ENCODE results near the gene NFATC4. TPM values are rescaled to one million over a fixed set of nuclear protein-coding genes. Genes with fewer than 3 reads are reported as not detected.
"Not testable (repeated sequence)": the region's sequence is repeated elsewhere in the genome, so short reads cannot be mapped to it uniquely, and the experiment has no call there.

NFATC4 gene
- total RNA-seq, 2 donors from 2014 or later, result not detected

- Mint-ChIP-seq H3K4me1 (ENCODE audit: low read depth in 2 of 2) (peaks cover 21 to 26% of the 10 kb centered on the region in 2 donors), H3K4me3 (no peak overlapping the region)
- no peak for ATAC-seq
Measured at GRCh38 chr14:24366413-24366720, 1.6 kb upstream of the NFATC4 start.

GRCh38 chr14:24366721-24367513 is 1.1 kb upstream of the NFATC4 start:
- Mint-ChIP-seq H3K36me3 (no peaks in the 10 kb centered on the region), H3K27me3 (peaks cover 34 to 45% of the 10 kb centered on the region in 2 donors), H3K4me1 (ENCODE audit: low read depth in 2 of 2) (peaks cover 21 to 26% of the 10 kb centered on the region in 2 donors), H3K4me3 (peak overlapping the region; percentile 54), H3K9me3 (no peaks in the 10 kb centered on the region), H3K27ac (no peak overlapping the region)
- ATAC-seq (peak; percentile 34 to 64), DNase-seq (ENCODE audit: low spot score) (no peak)

More at GRCh38 chr14:24366413-24366720, 1.6 kb upstream of the NFATC4 start:
- no peaks in the 10 kb centered on the region for H3K36me3 Mint-ChIP-seq
- no peaks in the 10 kb centered on the region for H3K9me3 Mint-ChIP-seq
- DNase-seq (ENCODE audit: low spot score), result no peak
- peaks cover 37 to 51% of the 10 kb centered on the region in 2 donors for H3K27me3 Mint-ChIP-seq
- no peak overlapping the region for H3K27ac Mint-ChIP-seq

GRCh38 chr14:24368212-24368561 is 203 bp downstream of the NFATC4 start:
- Mint-ChIP-seq H3K27ac (no peak overlapping the region), H3K4me3 (peak overlapping the region; percentile 54), H3K36me3 (no peaks in the 10 kb centered on the region), H3K27me3 (peaks cover 31 to 38% of the 10 kb centered on the region in 2 donors), H3K4me1 (ENCODE audit: low read depth in 2 of 2) (peaks cover 21 to 26% of the 10 kb centered on the region in 2 donors), H3K9me3 (no peaks in the 10 kb centered on the region)
- no peak for ATAC-seq
- no peak for DNase-seq (ENCODE audit: low spot score)

GRCh38 chr14:24368562-24369252 is 723 bp downstream of the NFATC4 start:
- Mint-ChIP-seq H3K4me1 (ENCODE audit: low read depth in 2 of 2) (peaks cover 21 to 26% of the 10 kb centered on the region in 2 donors), H3K36me3 (no peaks in the 10 kb centered on the region), H3K27me3 (peaks cover 30 to 36% of the 10 kb centered on the region in 2 donors), H3K4me3 (peak overlapping the region; percentile 60), H3K27ac (no peak overlapping the region), H3K9me3 (no peaks in the 10 kb centered on the region)
- DNase-seq (ENCODE audit: low spot score) (no peak), ATAC-seq (peak in 1 of 2 donors; percentile 25)

GRCh38 chr14:24369463-24369862 is 1.5 kb downstream of the NFATC4 start:
- Mint-ChIP-seq H3K36me3 (no peaks in the 10 kb centered on the region), H3K4me1 (ENCODE audit: low read depth in 2 of 2) (peaks cover 21 to 26% of the 10 kb centered on the region in 2 donors), H3K27ac (no peak overlapping the region), H3K9me3 (no peaks in the 10 kb centered on the region), H3K27me3 (peaks cover 30 to 36% of the 10 kb centered on the region in 2 donors), H3K4me3 (peak overlapping the region; percentile 60)
- ATAC-seq (no peak), DNase-seq (ENCODE audit: low spot score) (no peak)

GRCh38 chr14:24369907-24370687 is 2.1 kb downstream of the NFATC4 start:
- Mint-ChIP-seq H3K4me3 (no peak overlapping the region), H3K27ac (no peak overlapping the region), H3K9me3 (no peaks in the 10 kb centered on the region), H3K27me3 (peaks cover 27 to 31% of the 10 kb centered on the region in 2 donors), H3K4me1 (ENCODE audit: low read depth in 2 of 2) (peaks cover 20 to 23% of the 10 kb centered on the region in 2 donors), H3K36me3 (no peaks in the 10 kb centered on the region)
- ATAC-seq, result no peak
- no peak for DNase-seq (ENCODE audit: low spot score)

- Mint-ChIP-seq H3K9me3 (no peaks in the 10 kb centered on the region), H3K4me3 (no peak overlapping the region), H3K36me3 (no peaks in the 10 kb centered on the region), H3K4me1 (ENCODE audit: low read depth in 2 of 2) (peaks cover 13 to 17% of the 10 kb centered on the region in 2 donors), H3K27me3 (peaks cover 21 to 24% of the 10 kb centered on the region in 2 donors), H3K27ac (no peak overlapping the region)
- ATAC-seq (no peak), DNase-seq (ENCODE audit: low spot score) (no peak)
Measured at GRCh38 chr14:24370748-24371147, 2.8 kb downstream of the NFATC4 start.

GRCh38 chr14:24371605-24372004 is 3.6 kb downstream of the NFATC4 start:
- H3K36me3 Mint-ChIP-seq; H3K9me3 Mint-ChIP-seq; DNase-seq (ENCODE audit: low spot score); H3K4me3 Mint-ChIP-seq; H3K27ac Mint-ChIP-seq; ATAC-seq: not testable (repeated sequence)
- Mint-ChIP-seq H3K27me3 (peaks cover 18 to 19% of the 10 kb centered on the region in 2 donors), H3K4me1 (ENCODE audit: low read depth in 2 of 2) (peaks cover 10 to 13% of the 10 kb centered on the region in 2 donors)

GRCh38 chr14:24372701-24373416 is 4.9 kb downstream of the NFATC4 start:
- Mint-ChIP-seq H3K27me3 (peaks cover 8% of the 10 kb centered on the region in 2 donors), H3K4me3 (no peak overlapping the region), H3K9me3 (no peaks in the 10 kb centered on the region), H3K36me3 (no peaks in the 10 kb centered on the region), H3K4me1 (ENCODE audit: low read depth in 2 of 2) (peaks cover 0 to 4% of the 10 kb centered on the region in 2 donors), H3K27ac (no peak overlapping the region)
- DNase-seq (ENCODE audit: low spot score), result no peak
- ATAC-seq, result no peak

GRCh38 chr14:24376448-24377070 is 8.6 kb downstream of the NFATC4 start:
- no peak for DNase-seq (ENCODE audit: low spot score)
- Mint-ChIP-seq H3K4me1 (ENCODE audit: low read depth in 2 of 2) (no peaks in the 10 kb centered on the region), H3K4me3 (no peak overlapping the region), H3K9me3 (no peaks in the 10 kb centered on the region), H3K36me3 (no peaks in the 10 kb centered on the region), H3K27ac (no peak overlapping the region), H3K27me3 (peaks cover 0 to 4% of the 10 kb centered on the region in 2 donors)
- no peak for ATAC-seq

- Mint-ChIP-seq H3K9me3 (no peaks in the 10 kb centered on the region), H3K27me3 (peaks cover 0 to 2% of the 10 kb centered on the region in 2 donors), H3K27ac (no peak overlapping the region), H3K36me3 (no peaks in the 10 kb centered on the region), H3K4me1 (ENCODE audit: low read depth in 2 of 2) (no peaks in the 10 kb centered on the region), H3K4me3 (no peak overlapping the region)
- DNase-seq (ENCODE audit: low spot score) (no peak), ATAC-seq (no peak)
Measured at GRCh38 chr14:24377126-24377525, 9.1 kb downstream of the NFATC4 start.

- DNase-seq (ENCODE audit: low spot score), result no peak
- Mint-ChIP-seq H3K4me1 (ENCODE audit: low read depth in 2 of 2) (no peaks in the 10 kb centered on the region), H3K9me3 (no peaks in the 10 kb centered on the region), H3K27me3 (no peaks in the 10 kb centered on the region), H3K4me3 (no peak overlapping the region), H3K27ac (no peak overlapping the region), H3K36me3 (no peaks in the 10 kb centered on the region)
- no peak for ATAC-seq
Measured at GRCh38 chr14:24377657-24378056, 9.7 kb downstream of the NFATC4 start.

GRCh38 chr14:24378327-24378726 is 10.3 kb downstream of the NFATC4 start:
- Mint-ChIP-seq H3K36me3 (no peaks in the 10 kb centered on the region), H3K27ac (no peak overlapping the region), H3K4me1 (ENCODE audit: low read depth in 2 of 2) (no peaks in the 10 kb centered on the region), H3K9me3 (no peaks in the 10 kb centered on the region), H3K27me3 (no peaks in the 10 kb centered on the region), H3K4me3 (no peak overlapping the region)
- no peak for ATAC-seq
- DNase-seq (ENCODE audit: low spot score), result no peak
